ENCODE measurements around the gene PLXNA4.

The PLXNA4 gene

DNA sequence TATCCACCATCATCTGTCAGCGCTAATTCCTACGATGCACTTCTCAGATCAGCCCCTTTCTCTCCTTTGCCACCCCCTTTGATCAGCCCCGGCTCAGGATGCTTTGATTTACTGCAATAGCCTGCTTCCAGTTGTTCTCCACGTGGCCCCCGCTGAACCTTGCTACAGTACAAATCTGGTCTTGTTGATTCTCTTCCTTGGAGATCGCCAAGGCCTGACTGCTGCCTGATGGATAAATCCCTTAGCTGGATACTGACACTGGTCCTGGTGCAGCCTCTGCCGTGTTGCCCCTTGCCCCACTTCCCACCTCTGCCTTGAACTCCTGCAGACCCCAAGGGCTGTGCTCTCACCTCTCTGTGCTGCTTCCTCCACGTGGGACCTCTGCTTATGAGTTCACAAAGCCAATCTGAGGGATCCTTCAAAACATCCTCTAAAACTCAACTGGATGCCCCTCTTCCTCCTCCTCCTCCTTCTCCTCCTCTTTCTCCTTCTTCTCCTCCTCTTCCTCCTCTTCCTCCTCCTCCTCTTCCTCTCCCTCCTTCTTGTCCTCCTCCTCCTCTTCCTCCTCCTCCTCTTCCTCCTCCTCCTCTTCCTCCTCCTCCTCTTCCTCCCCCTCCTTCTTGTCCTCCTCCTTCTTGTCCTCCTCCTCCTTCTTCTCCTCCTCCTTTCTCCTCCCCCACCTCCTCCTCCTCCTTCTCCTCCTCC lies 15.3 kb downstream of the PLXNA4 start:
- DNase-seq, result no peak

DNA sequence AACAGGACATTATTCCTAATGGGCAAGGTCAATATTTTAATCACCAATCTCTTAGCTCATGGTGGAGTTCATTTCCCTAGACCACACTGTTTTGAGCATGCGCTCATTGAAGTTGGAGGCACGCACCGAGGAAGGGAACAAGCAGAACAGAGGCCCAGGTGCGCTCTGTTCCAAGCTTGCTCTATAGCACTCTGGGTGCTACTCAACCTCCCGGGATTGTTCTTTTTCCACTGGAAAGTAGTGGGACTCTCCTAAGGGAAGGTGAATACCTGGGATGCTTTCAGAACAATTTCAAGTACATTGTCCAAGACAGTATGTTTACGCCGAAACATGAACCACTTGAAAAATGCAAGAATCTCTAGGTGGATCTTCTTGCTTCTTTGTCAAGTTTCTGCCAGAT lies 16.2 kb downstream of the PLXNA4 start:
- no peak for DNase-seq

DNA sequence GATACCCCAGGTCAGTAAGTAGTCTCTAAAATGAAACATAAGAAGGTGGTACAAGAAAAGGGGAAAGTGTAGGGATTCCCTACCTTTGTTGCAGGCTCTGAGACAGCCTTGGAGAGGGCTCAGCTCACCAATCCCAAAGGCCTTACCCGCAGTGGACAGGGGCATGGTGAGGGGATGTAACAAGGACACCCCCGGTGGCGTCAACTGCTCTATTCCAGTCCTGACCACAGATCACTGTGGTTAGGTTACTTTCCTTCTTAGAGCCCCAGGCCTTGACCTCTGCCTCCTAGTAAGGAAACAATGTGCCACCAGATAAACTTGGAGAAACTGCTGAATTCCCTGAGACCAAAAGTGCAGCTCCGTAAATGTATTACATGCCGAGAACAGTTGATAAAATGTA lies 17.5 kb downstream of the PLXNA4 start:
- DNase-seq, result no peak

GRCh38 chr7:132557489-132558044 lies 18.7 kb downstream of the PLXNA4 start:
- no peak for DNase-seq

DNA sequence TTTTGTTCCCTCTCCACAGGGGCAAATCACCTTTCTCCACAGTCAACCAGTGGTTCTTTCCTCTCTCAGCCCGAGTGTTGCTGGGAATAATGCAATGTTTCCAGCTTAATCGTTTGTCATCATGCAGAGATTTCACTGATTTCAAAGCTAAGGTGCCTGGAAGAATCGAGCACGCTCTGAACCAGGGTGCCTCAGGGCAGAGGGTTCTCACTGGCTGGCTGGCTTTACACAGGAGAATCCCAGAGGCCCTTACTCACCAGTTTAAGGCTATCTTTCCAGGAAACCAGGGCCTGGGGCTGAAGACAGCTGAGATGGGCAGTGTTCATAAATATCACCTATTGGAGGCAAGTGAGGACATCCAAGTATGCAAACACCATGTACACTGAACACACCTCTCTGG lies 21.8 kb downstream of the PLXNA4 start:
- DNase-seq, result no peak

DNA sequence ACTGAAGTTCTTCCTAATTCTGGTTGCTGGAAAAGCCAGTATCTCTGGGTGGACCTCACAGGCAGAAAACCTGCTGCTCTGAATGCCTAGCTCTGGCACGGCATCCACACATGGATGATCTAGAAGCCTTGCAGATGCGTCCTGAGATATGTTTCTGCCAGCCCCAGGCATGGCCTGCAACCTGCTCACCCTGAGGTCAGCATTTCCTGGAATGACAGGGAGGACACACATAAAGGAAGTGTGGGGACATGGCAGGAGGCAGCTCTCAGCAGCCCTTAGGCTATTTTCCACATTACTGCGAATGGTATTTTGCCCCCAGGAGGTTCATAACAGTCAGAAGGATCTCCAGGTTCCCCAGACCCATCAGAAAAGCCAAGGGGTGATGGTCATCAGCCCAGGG lies 23.2 kb downstream of the PLXNA4 start:
- DNase-seq, result no peak

DNA sequence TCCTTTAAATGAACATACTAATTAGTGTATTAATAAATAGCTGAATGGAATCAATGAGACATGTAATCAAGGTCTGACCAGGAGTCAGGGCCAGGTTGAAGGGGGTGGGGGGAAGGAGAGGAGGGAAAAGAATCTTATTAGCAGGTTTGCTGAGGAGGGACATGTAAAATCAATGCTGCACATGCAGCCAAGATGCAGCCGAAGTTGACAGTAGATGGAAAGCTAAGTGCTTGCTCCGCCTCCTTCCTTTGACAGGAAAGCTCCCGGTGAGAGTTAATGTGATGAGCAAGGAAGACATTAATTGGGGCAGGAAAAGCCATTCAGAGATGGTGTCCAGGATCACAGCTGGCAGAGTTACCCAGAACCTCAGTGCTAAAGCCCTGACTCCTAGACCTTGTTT lies 24.4 kb downstream of the PLXNA4 start:
- no peak for DNase-seq

DNA sequence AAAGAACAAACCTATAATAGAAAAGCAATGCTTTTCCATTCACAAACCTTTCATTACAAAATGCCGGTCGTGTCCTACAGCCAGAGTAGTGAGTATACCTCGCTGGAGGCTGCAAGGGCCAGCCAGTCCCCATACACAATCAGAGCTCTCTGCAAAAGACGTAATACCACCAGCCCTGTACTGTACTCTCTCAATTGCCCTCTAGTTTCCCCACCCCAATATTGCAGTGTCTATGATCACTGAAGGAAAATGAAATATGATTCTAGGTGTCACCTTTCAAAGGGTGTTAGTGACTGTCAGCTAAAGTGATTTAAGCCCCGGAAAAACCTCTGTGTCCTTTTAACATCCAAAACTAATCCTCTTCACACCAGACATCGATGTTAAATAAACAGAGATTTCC lies 24.8 kb downstream of the PLXNA4 start:
- no peak for DNase-seq

- DNase-seq, result no peak
Measured at GRCh38 chr7:132548489-132549078, 27.7 kb downstream of the PLXNA4 start.

- no peak for DNase-seq
Measured at GRCh38 chr7:132547821-132548220, 28.4 kb downstream of the PLXNA4 start.

DNA sequence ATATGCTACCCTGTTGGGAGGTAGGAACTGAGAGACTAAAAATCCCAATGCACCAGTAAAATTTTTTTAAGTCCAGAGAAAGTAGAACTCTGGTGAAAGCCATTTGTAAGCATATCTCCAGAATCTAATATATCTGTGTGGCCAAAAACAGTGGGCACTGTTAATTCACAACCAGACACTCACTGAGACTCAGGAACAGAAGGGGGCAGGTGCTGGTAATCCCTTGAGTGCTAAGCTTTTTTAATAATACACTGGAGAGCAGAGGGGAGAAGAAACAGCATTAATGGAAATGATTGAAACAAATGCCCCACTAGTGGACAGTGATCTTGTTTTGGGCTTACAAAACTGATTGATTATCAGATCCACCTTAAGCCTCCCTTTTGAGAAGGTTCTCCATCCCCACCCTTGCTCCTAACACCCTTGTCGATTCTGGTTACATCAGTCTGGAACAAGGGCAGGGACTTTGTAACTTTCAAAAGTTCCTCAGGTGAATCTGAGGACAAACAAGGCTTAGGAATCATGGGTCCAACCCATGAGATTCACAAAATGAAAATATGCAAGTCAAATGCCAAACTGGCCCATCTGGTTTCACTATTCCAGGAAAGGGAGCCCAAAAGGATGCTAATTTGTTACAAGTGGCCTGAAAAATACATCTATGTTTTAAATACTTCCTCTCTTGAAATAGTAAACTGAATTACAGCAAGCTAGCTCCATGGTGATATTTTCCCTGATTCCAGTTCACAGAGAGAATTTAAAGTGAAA lies 29.7 kb downstream of the PLXNA4 start:
- no peak for DNase-seq

DNA sequence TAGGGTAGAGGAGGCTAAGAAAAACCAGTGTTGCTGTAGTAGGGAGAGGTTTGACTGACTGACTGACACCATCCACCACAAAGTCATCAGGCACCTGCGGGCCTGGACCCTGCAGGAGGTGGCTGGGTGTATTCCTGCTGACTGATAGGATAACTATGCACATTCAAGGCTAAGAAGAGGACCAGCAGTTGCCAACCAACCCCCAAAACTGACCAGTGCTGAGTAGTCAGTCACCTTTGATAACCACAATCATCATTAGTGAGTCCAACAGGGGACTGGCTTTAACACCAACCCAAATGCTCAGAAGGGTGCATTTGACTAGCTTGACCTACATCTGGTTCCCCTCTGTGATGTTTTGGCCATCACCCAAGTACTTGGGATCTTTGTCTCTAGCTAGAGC lies 30.5 kb downstream of the PLXNA4 start:
- no peak for DNase-seq

DNA sequence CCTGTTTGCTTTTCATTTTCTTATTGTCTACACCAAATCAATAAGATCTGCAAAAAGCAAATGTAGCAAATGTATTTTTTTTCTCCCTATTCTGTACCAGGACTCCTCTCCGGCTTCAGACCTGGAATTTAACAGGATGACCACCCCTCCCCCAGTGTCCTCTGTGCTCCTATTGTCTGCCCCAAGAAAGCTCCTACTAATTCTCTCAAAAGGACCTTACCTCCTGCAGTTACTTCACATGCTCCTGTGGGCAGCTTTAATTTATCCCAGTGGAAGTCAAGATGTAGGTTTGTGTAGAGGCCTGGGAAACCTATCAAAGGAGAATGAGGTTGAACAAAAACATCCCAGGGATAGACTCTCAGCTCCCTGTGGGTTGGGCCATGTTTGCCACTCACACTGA lies 31.3 kb downstream of the PLXNA4 start:
- DNase-seq, result no peak

DNA sequence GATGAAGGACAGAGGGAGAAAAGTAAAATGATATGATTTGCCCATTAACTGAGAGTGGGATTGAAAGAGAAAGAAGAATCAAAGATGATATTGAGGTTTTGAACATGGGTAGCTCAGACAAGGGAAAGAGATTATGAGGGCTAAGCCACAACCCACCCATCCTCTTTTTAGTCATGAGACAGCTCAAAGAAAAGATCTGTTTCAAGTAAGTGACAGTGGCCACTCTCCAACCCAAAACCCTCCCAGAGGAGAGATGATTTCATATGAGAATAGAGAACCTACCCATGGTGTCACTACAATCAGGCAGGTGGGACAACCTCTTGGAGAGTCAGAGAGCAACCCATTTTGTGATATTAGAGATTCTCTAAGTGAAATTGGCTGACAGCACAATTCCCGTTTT lies 32.2 kb downstream of the PLXNA4 start:
- no peak for DNase-seq

DNA sequence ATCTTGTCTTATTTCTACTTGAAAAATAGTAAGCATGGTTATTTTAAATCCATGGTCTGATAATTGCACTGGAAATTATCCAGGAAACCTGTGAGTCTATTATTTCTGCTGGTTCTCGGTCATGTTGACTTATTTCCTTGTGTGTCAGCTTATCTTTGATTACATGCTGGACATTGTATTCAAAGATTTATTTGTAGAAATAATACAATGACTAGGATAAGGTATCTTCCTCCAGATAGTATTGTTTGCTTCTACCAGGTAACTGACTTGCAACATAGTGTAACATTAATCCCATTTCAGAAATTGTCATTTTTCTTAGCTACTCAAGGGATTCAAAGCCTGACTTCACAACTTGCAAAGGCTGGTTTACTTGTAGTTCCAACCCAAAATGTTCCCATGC lies 33.4 kb downstream of the PLXNA4 start:
- no peak for DNase-seq

- no peak for DNase-seq
Measured at GRCh38 chr7:132541656-132542055, 34.6 kb downstream of the PLXNA4 start.

DNA sequence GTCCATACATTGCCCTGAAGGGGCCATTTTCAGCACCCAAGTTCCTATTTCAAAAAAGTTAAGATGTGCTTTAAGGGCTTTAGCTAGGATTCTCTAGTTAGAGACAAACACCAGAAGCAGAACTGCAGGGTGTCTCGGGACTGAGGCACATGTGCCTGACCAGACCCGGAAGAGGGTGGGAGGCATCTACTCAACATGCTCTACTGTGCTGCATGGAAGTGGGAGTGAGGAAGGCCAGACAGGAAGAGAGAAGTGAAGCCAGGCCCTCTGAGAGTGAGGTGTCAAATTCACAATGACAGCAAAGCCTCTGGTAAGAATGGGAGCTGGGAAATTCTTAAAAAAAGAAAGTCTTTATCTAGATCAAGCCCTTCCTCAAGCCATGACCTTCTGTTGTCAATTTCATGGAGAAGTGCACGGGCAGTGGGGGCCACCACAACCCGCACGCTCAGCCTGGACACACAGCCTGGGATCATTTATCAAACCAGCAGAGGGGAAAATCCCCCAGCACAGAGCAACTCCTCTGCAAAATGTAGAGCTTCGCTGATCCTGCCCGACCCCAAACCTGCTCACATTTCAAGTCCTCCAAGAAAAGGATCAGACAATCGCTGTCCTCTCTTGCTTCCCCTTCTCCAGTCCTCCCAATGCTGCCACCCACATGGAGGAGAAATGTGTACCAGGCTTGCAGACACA lies 38.7 kb downstream of the PLXNA4 start:
- no peak for DNase-seq

- DNase-seq, result no peak
Measured at GRCh38 chr7:132536654-132537395, 39.4 kb downstream of the PLXNA4 start.

- DNase-seq, result no peak
Measured at GRCh38 chr7:132533916-132534315, 42.4 kb downstream of the PLXNA4 start.

GRCh38 chr7:132532281-132532680 lies 44.0 kb downstream of the PLXNA4 start:
- DNase-seq, result no peak

- DNase-seq, result no peak
Measured at GRCh38 chr7:132531562-132531961, 44.7 kb downstream of the PLXNA4 start.

GRCh38 chr7:132528695-132529094 lies 47.6 kb downstream of the PLXNA4 start:
- DNase-seq, result no peak
